Measurements from ENCODE around the gene GAGE13. TPM values are rescaled to one million over a fixed set of nuclear protein-coding genes. Genes with fewer than 3 reads are reported as not detected.
"Not testable (repeated sequence)": the region's sequence is repeated elsewhere in the genome, so short reads cannot be mapped to it uniquely, and the experiment has no call there.

GAGE13 gene
- total RNA-seq, 4 donors from 2014 or later = not detected

GRCh38 chrX:49309401-49309981 lies 21.9 kb upstream of the GAGE13 start:
- DNase-seq (ENCODE audit: low spot score) (no peak), ATAC-seq (ENCODE audit: low FRiP score) (no peak)
- no peak for TF ChIP-seq CTCF (IDR thresholded peaks at IDR 0.05)

GRCh38 chrX:49310371-49310770 lies 21.0 kb upstream of the GAGE13 start:
- no peak for TF ChIP-seq CTCF (IDR thresholded peaks at IDR 0.05)
- no peak for ATAC-seq (ENCODE audit: low FRiP score)
- no peak for DNase-seq (ENCODE audit: low spot score)

GRCh38 chrX:49312176-49312575 lies 19.2 kb upstream of the GAGE13 start:
- DNase-seq (ENCODE audit: low spot score) = no peak
- no peak for ATAC-seq (ENCODE audit: low FRiP score)
- TF ChIP-seq CTCF (IDR thresholded peaks at IDR 0.05) = no peak

- DNase-seq (ENCODE audit: low spot score) (no peak), ATAC-seq (ENCODE audit: low FRiP score) (no peak)
- TF ChIP-seq CTCF (IDR thresholded peaks at IDR 0.05) = no peak
Measured at GRCh38 chrX:49316085-49316484, 15.3 kb upstream of the GAGE13 start.

GRCh38 chrX:49321737-49322136 lies 9.6 kb upstream of the GAGE13 start, which contains the start of gene GAGE12J:
Gene GAGE12J, plus strand, starts transcription at chrX:49322037. Its CDS starts 1,157 bp downstream, at chrX:49323194.
- not testable (repeated sequence) for DNase-seq (ENCODE audit: low spot score)

GRCh38 chrX:49322266-49322665 lies 9.1 kb upstream of the GAGE13 start:
- not testable (repeated sequence) for ATAC-seq (ENCODE audit: low FRiP score)

More at GRCh38 chrX:49321737-49322136, 9.6 kb upstream of the GAGE13 start, which contains the start of gene GAGE12J:
- ATAC-seq (ENCODE audit: low FRiP score) = not testable (repeated sequence)

GRCh38 chrX:49323735-49324134 lies 7.6 kb upstream of the GAGE13 start:
- not testable (repeated sequence) for DNase-seq (ENCODE audit: low spot score); ATAC-seq (ENCODE audit: low FRiP score)

More at GRCh38 chrX:49322266-49322665, 9.1 kb upstream of the GAGE13 start:
- DNase-seq (ENCODE audit: low spot score) = not testable (repeated sequence)

GRCh38 chrX:49330421-49330820 lies 961 bp upstream of the GAGE13 start:
- DNase-seq (ENCODE audit: low spot score); ATAC-seq (ENCODE audit: low FRiP score): not testable (repeated sequence)

GRCh38 chrX:49331841-49332240 lies 459 bp downstream of the GAGE13 start:
- not testable (repeated sequence) for ATAC-seq (ENCODE audit: low FRiP score); DNase-seq (ENCODE audit: low spot score)

- not testable (repeated sequence) for DNase-seq (ENCODE audit: low spot score); ATAC-seq (ENCODE audit: low FRiP score)
Measured at GRCh38 chrX:49341449-49341848, 10.1 kb downstream of the GAGE13 start.

GRCh38 chrX:49344496-49345175 lies 13.3 kb downstream of the GAGE13 start:
- not testable (repeated sequence) for ATAC-seq (ENCODE audit: low FRiP score); DNase-seq (ENCODE audit: low spot score)

GRCh38 chrX:49345402-49345801 lies 14.0 kb downstream of the GAGE13 start:
- ATAC-seq (ENCODE audit: low FRiP score) = not testable (repeated sequence)

GRCh38 chrX:49346150-49346549 lies 14.8 kb downstream of the GAGE13 start:
- not testable (repeated sequence) for ATAC-seq (ENCODE audit: low FRiP score); DNase-seq (ENCODE audit: low spot score)

More at GRCh38 chrX:49345402-49345801, 14.0 kb downstream of the GAGE13 start:
- DNase-seq (ENCODE audit: low spot score) = not testable (repeated sequence)

Data from omental fat pad (tissue), 4 donors.